ENCODE results near the gene ADAMTSL2. TPM values are rescaled to one million over a fixed set of nuclear protein-coding genes. Genes with fewer than 3 reads are reported as not detected.

ADAMTSL2 gene
- total and polyA plus RNA-seq, 9 donors: 0.27 to 18.5 (median 1.9) TPM

GRCh38 chr9:133581011-133581410 is 46.5 kb downstream of the ADAMTSL2 start:
- peak in 1 of 5 donors; percentile 19 for DNase-seq
- Histone ChIP-seq H3K27ac (peak overlapping the region in 1 of 2 donors; percentile 88), H3K4me1 (ENCODE audit: insufficient read depth) (peaks cover 7% of the 10 kb centered on the region), H3K9me3 (no peaks in the 10 kb centered on the region), H3K36me3 (no peaks in the 10 kb centered on the region), H3K27me3 (no peaks in the 10 kb centered on the region), H3K4me3 (no peak overlapping the region)
- WGBS, 3 donors: 64 to 75% (median 71%) methylated on average over 4 of the region's 4 CpGs
- intact Hi-C loops (cut with DNase I): loop anchor here in 1 of 4 donors (10.0 kb wide), 1 partner anchor 134 kb away; no protein-coding TSS in a partner anchor
- TF ChIP-seq POLR2A (IDR thresholded peaks at IDR 0.05): no peak

GRCh38 chr9:133581513-133582343 is 47.2 kb downstream of the ADAMTSL2 start:
- Histone ChIP-seq H3K27me3 (no peaks in the 10 kb centered on the region), H3K36me3 (no peaks in the 10 kb centered on the region), H3K4me3 (no peak overlapping the region), H3K4me1 (ENCODE audit: insufficient read depth) (peaks cover 6% of the 10 kb centered on the region), H3K27ac (peak overlapping the region in 1 of 2 donors; percentile 88), H3K9me3 (no peaks in the 10 kb centered on the region)
- peak; percentile 69 to 89 (median 80) for DNase-seq
- no peak for TF ChIP-seq POLR2A (IDR thresholded peaks at IDR 0.05)
- TF ChIP-seq CTCF (IDR thresholded peaks at IDR 0.05): peak in 1 of 3 donors; percentile 9
- intact Hi-C loops (cut with DNase I): loop anchor here in 1 of 4 donors (10.0 kb wide), 1 partner anchor 133 kb away; no protein-coding TSS in a partner anchor
- 38 to 46% (median 45%) methylated on average over 19 of the region's 19 CpGs for WGBS, 3 donors

- H3K4me1 ChIP-seq (ENCODE audit: insufficient read depth): peaks cover 4% of the 10 kb centered on the region
- DNase-seq: no peak
- intact Hi-C loops (cut with DNase I): loop anchor here in 1 of 4 donors (10.0 kb wide), 1 partner anchor 132 kb away; no protein-coding TSS in a partner anchor
- TF ChIP-seq POLR2A (IDR thresholded peaks at IDR 0.05) (no peak), EP300 (IDR thresholded peaks at IDR 0.05) (no peak), CTCF (IDR thresholded peaks at IDR 0.05) (no peak)
- H3K27ac ChIP-seq: peak overlapping the region; percentile 28 to 88
- H3K36me3 ChIP-seq: no peaks in the 10 kb centered on the region
- H3K4me3 ChIP-seq: no peak overlapping the region
- H3K27me3 ChIP-seq: no peaks in the 10 kb centered on the region
- H3K9me3 ChIP-seq: no peaks in the 10 kb centered on the region
- WGBS, 3 donors: 94 to 97% (median 95%) methylated on average over 13 to 14 of the region's 14 CpGs
These were observed 48.1 kb downstream of the ADAMTSL2 start for GRCh38 chr9:133582501-133583045.

DNA sequence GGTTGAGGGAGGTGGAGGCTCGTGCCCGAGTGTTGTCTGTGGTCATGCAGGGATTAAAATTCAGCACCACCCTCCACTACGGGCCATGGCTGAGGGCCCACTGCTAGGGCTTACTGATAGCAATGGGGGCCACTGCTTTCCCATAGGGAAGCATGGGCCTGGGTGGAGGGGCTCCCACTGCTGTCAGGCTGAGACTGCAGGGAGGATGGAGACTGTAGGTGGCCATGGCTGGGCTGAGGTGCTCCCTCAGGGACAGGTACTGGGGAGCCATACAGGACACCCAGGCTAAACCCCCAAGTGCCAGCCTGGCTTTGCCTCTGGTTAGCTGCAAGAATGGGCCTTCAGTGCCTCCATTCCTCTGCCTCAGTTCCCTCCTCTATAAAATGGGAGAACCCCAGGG is 48.6 kb downstream of the ADAMTSL2 start:
- intact Hi-C loops (cut with DNase I): loop anchor here in 1 of 4 donors (10.0 kb wide), 1 partner anchor 132 kb away; no protein-coding TSS in a partner anchor

More for the DNA sequence above, 48.6 kb downstream of the ADAMTSL2 start:
- Histone ChIP-seq H3K36me3 (no peaks in the 10 kb centered on the region), H3K27me3 (no peaks in the 10 kb centered on the region), H3K9me3 (no peaks in the 10 kb centered on the region), H3K4me1 (ENCODE audit: insufficient read depth) (peaks cover 4% of the 10 kb centered on the region), H3K4me3 (no peak overlapping the region), H3K27ac (peak overlapping the region; percentile 28 to 88)
- WGBS, 3 donors: 80 to 93% (median 87%) methylated on average over 3 of the region's 3 CpGs
- TF ChIP-seq POLR2A (IDR thresholded peaks at IDR 0.05) (no peak), CTCF (IDR thresholded peaks at IDR 0.05) (no peak), EP300 (IDR thresholded peaks at IDR 0.05) (no peak)
- DNase-seq: no peak

All from ovary (tissue), 9 donors.